ENCODE measurements around the gene MOV10. TPM values are rescaled to one million over a fixed set of nuclear protein-coding genes. Genes with fewer than 3 reads are reported as not detected.
A peak's percentile ranks its signal among the peaks of the same experiment; 100 is the strongest.

MOV10 gene
- total RNA-seq, 1 donor from 2014 or later: 137 TPM

- peaks cover 10% of the 10 kb centered on the region for H3K9me3 Mint-ChIP-seq (ENCODE audit: low read depth)
- H3K27ac Mint-ChIP-seq: no peak overlapping the region
- H3K36me3 Mint-ChIP-seq (ENCODE audit: insufficient read depth): peaks cover 13% of the 10 kb centered on the region
- H3K4me3 Mint-ChIP-seq (ENCODE audit: low read depth): no peak overlapping the region
- DNase-seq (ENCODE audit: low spot score, unreplicated experiment): no peak
- H3K4me1 Mint-ChIP-seq (ENCODE audit: low read depth): peaks cover 5% of the 10 kb centered on the region
- no peaks in the 10 kb centered on the region for H3K27me3 Mint-ChIP-seq
- TF ChIP-seq CTCF (IDR thresholded peaks at IDR 0.05; ENCODE audit: unreplicated experiment): no peak
These were observed 45.2 kb upstream of the MOV10 start for GRCh38 chr1:112629256-112629655.

DNA sequence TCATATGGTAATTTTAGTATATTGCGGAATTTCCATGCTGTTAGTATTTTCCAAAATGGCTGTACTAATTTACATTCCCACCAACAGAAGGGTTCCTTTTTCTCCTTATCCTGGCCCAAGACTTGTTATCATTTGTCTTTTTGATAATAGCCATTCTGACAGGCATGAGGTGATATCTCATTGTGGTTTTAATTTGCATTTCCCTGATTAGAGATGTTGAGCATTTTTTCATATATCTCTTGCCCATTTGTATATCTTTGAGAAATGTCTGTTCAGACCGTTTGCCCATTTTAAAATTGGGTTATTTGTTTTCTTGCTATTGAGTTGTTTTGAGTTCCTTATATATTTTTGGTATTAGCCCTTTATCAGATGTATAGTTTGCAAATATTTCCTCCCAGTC is 40.8 kb upstream of the MOV10 start:
- no peak overlapping the region for H3K4me3 Mint-ChIP-seq (ENCODE audit: low read depth)
- H3K4me1 Mint-ChIP-seq (ENCODE audit: low read depth): peaks cover 24% of the 10 kb centered on the region
- H3K27ac Mint-ChIP-seq: no peak overlapping the region
- peaks cover 15% of the 10 kb centered on the region for H3K36me3 Mint-ChIP-seq (ENCODE audit: insufficient read depth)
- DNase-seq (ENCODE audit: low spot score, unreplicated experiment): no peak
- no peak for TF ChIP-seq CTCF (IDR thresholded peaks at IDR 0.05; ENCODE audit: unreplicated experiment)
- H3K9me3 Mint-ChIP-seq (ENCODE audit: low read depth): peaks cover 13% of the 10 kb centered on the region
- H3K27me3 Mint-ChIP-seq: no peaks in the 10 kb centered on the region

GRCh38 chr1:112634367-112634766 is 40.1 kb upstream of the MOV10 start:
- Mint-ChIP-seq H3K36me3 (ENCODE audit: insufficient read depth) (peaks cover 18% of the 10 kb centered on the region), H3K4me1 (ENCODE audit: low read depth) (peaks cover 24% of the 10 kb centered on the region), H3K9me3 (ENCODE audit: low read depth) (peaks cover 13% of the 10 kb centered on the region)

GRCh38 chr1:112636056-112636455 is 38.4 kb upstream of the MOV10 start:
- DNase-seq (ENCODE audit: low spot score, unreplicated experiment): no peak
- TF ChIP-seq CTCF (IDR thresholded peaks at IDR 0.05; ENCODE audit: unreplicated experiment): no peak
- H3K4me1 Mint-ChIP-seq (ENCODE audit: low read depth): peaks cover 24% of the 10 kb centered on the region
- H3K4me3 Mint-ChIP-seq (ENCODE audit: low read depth): no peak overlapping the region
- H3K27me3 Mint-ChIP-seq: no peaks in the 10 kb centered on the region
- peaks cover 13% of the 10 kb centered on the region for H3K9me3 Mint-ChIP-seq (ENCODE audit: low read depth)
- H3K27ac Mint-ChIP-seq: peak overlapping the region; percentile 69
- peaks cover 19% of the 10 kb centered on the region for H3K36me3 Mint-ChIP-seq (ENCODE audit: insufficient read depth)

More at GRCh38 chr1:112634367-112634766, 40.1 kb upstream of the MOV10 start:
- no peak for TF ChIP-seq CTCF (IDR thresholded peaks at IDR 0.05; ENCODE audit: unreplicated experiment)
- DNase-seq (ENCODE audit: low spot score, unreplicated experiment): no peak
- no peak overlapping the region for H3K4me3 Mint-ChIP-seq (ENCODE audit: low read depth)
- H3K27ac Mint-ChIP-seq: no peak overlapping the region
- no peaks in the 10 kb centered on the region for H3K27me3 Mint-ChIP-seq

DNA sequence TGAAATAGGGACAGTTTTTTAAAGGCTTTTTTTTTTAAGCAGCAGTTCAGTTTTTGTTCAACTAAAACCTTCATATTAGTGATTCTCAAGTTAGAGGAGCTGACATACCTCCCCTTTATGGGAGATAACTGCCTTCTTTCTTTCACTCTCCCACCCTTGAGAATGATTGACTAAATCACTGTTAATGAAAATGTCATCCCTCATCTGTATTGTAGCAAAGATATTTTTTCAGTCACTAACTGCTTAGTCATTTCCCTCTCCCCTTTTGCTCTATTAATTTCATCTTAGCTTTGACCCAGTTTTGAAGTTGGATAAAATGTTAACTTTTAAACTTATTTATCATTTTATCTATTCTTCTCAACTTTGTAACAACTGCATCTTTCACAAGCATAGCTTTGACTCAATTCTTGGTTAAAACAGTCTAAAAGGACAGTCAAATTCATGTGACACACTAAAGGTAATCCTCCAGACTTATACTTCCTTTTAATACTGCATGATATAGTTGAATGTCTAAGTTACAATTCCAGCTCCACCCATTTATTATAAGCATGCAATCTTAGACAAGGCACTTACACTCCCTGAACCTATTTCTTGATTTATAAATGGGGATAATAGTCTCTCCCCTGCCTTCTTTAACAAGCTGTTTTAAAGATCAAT is 37.7 kb upstream of the MOV10 start:
- Mint-ChIP-seq H3K4me1 (ENCODE audit: low read depth) (peaks cover 24% of the 10 kb centered on the region), H3K27ac (peak overlapping the region; percentile 60), H3K9me3 (ENCODE audit: low read depth) (peaks cover 13% of the 10 kb centered on the region), H3K4me3 (ENCODE audit: low read depth) (no peak overlapping the region), H3K27me3 (no peaks in the 10 kb centered on the region), H3K36me3 (ENCODE audit: insufficient read depth) (peaks cover 19% of the 10 kb centered on the region)
- DNase-seq (ENCODE audit: low spot score, unreplicated experiment): no peak
- no peak for TF ChIP-seq CTCF (IDR thresholded peaks at IDR 0.05; ENCODE audit: unreplicated experiment)

Data from progenitor cell of endocrine pancreas (in vitro differentiated cells).